Osteocyte (in vitro differentiated cells): Measurements from ENCODE around the gene CORO1C. TPM values are rescaled to one million over a fixed set of nuclear protein-coding genes. Genes with fewer than 3 reads are reported as not detected.
A peak's percentile ranks its signal among the peaks of the same experiment; 100 is the strongest.

ENCODE experiments used
- DNase-seq: peaks from one replicate; pipeline ENCODE4 v3.0.0; 2021; ENCODE audit warnings: mixed read lengths; ENCODE audit not compliant: unreplicated experiment; ENCODE audit errors: extremely low spot score
- H3K27ac Mint-ChIP-seq: one replicate; pipeline ENCODE4 v1.8.0; 2021; ENCODE audit warnings: mild to moderate bottlenecking, mixed read lengths; ENCODE audit not compliant: unreplicated experiment
- H3K27me3 Mint-ChIP-seq: one replicate; pipeline ENCODE4 v1.8.0; 2021; ENCODE audit warnings: mixed read lengths; ENCODE audit not compliant: unreplicated experiment
- H3K36me3 Mint-ChIP-seq: one replicate; pipeline ENCODE4 v1.8.0; 2021; ENCODE audit warnings: mixed read lengths; ENCODE audit not compliant: unreplicated experiment
- H3K4me1 Mint-ChIP-seq: one replicate; pipeline ENCODE4 v1.8.0; 2021; ENCODE audit warnings: mixed read lengths; ENCODE audit not compliant: unreplicated experiment
- H3K4me3 Mint-ChIP-seq: one replicate; pipeline ENCODE4 v1.8.0; 2021; ENCODE audit warnings: mild to moderate bottlenecking, moderate library complexity, mixed read lengths; ENCODE audit not compliant: unreplicated experiment
- H3K9me3 Mint-ChIP-seq: one replicate; pipeline ENCODE4 v1.8.0; 2021; ENCODE audit warnings: mixed read lengths; ENCODE audit not compliant: unreplicated experiment
- CTCF ChIP-seq: fragments of 200-600 bp; sonication (generic); IDR thresholded peaks from 2 replicates; pipeline ENCODE4 v1.5.0; 2021; ENCODE audit warnings: antibody characterized with exemption, mild to moderate bottlenecking, moderate library complexity
- total RNA-seq: library from RNA; stranded (reverse); gene quantifications from 2 replicates; pipeline ENCODE4 v1.2.1, GENCODE V29; 2021

The CORO1C gene
- total RNA-seq, 1 donor from 2014 or later = 234 TPM

GRCh38 chr12:108747563-108747962 is 16.2 kb upstream of the CORO1C start:
- no peaks in the 10 kb centered on the region for H3K27me3 Mint-ChIP-seq
- no peak overlapping the region for H3K4me3 Mint-ChIP-seq
- no peak overlapping the region for H3K27ac Mint-ChIP-seq
- no peaks in the 10 kb centered on the region for H3K36me3 Mint-ChIP-seq
- TF ChIP-seq CTCF = no peak
- peaks cover 2% of the 10 kb centered on the region for H3K4me1 Mint-ChIP-seq
- DNase-seq = no peak
- H3K9me3 Mint-ChIP-seq = no peaks in the 10 kb centered on the region

- Mint-ChIP-seq H3K36me3 (no peaks in the 10 kb centered on the region), H3K27ac (no peak overlapping the region), H3K4me1 (peaks cover 2% of the 10 kb centered on the region), H3K9me3 (no peaks in the 10 kb centered on the region), H3K27me3 (no peaks in the 10 kb centered on the region), H3K4me3 (no peak overlapping the region)
- DNase-seq = no peak
- no peak for TF ChIP-seq CTCF
These were observed 14.3 kb upstream of the CORO1C start for GRCh38 chr12:108745641-108746040.

- no peak for TF ChIP-seq CTCF
- DNase-seq = no peak
- Mint-ChIP-seq H3K27ac (no peak overlapping the region), H3K36me3 (no peaks in the 10 kb centered on the region), H3K9me3 (no peaks in the 10 kb centered on the region), H3K27me3 (no peaks in the 10 kb centered on the region), H3K4me3 (no peak overlapping the region), H3K4me1 (peaks cover 2% of the 10 kb centered on the region)
These were observed 12.9 kb upstream of the CORO1C start for GRCh38 chr12:108744021-108744897.

- TF ChIP-seq CTCF = no peak
- Mint-ChIP-seq H3K27me3 (no peaks in the 10 kb centered on the region), H3K4me1 (peaks cover 7% of the 10 kb centered on the region), H3K36me3 (no peaks in the 10 kb centered on the region), H3K27ac (no peak overlapping the region), H3K9me3 (peaks cover 5% of the 10 kb centered on the region), H3K4me3 (no peak overlapping the region)
- DNase-seq = no peak
These were observed 6.9 kb upstream of the CORO1C start for GRCh38 chr12:108738170-108738569.

GRCh38 chr12:108735855-108736254 is 4.5 kb upstream of the CORO1C start:
- H3K27ac Mint-ChIP-seq = no peak overlapping the region
- H3K36me3 Mint-ChIP-seq = no peaks in the 10 kb centered on the region
- peak; percentile 13 for DNase-seq
- H3K4me1 Mint-ChIP-seq = peaks cover 10% of the 10 kb centered on the region
- no peak for TF ChIP-seq CTCF
- H3K4me3 Mint-ChIP-seq = no peak overlapping the region
- no peaks in the 10 kb centered on the region for H3K27me3 Mint-ChIP-seq
- H3K9me3 Mint-ChIP-seq = peaks cover 5% of the 10 kb centered on the region
